Umbilical cord (tissue), 2 donors: Measurements from ENCODE around the gene DGKZ. TPM values are rescaled to one million over a fixed set of nuclear protein-coding genes. Genes with fewer than 3 reads are reported as not detected.
A peak's percentile ranks its signal among the peaks of the same experiment; 100 is the strongest.

ENCODE experiments used
- DNase-seq: peaks from one replicate; pipeline ENCODE4 v3.0.0-alpha.2; 2015; ENCODE audit warnings: low spot score
- total RNA-seq: library from RNA; depleted of rRNA; stranded (reverse); fragments of >200 nt; gene quantifications from one replicate; pipeline ENCODE4 v1.2.3, GENCODE V29; 2014; ENCODE audit warnings: low replicate concordance; ENCODE audit not compliant: insufficient read depth

DGKZ gene
- total RNA-seq, 1 donor from 2014 or later = 20.7 TPM

GRCh38 chr11:46327829-46328228 lies 19.4 kb upstream of the DGKZ start:
- DNase-seq = no peak

- no peak for DNase-seq
Measured at GRCh38 chr11:46330154-46330553, 17.1 kb upstream of the DGKZ start.

GRCh38 chr11:46330563-46331281 lies 16.5 kb upstream of the DGKZ start:
- DNase-seq = no peak

- no peak for DNase-seq
Measured at GRCh38 chr11:46331282-46331984, 15.8 kb upstream of the DGKZ start.

- DNase-seq = no peak
Measured at GRCh38 chr11:46332093-46332567, 15.1 kb upstream of the DGKZ start.

- DNase-seq = no peak
Measured at GRCh38 chr11:46332568-46333393, 14.5 kb upstream of the DGKZ start.

GRCh38 chr11:46333394-46333947 lies 13.8 kb upstream of the DGKZ start:
- no peak for DNase-seq

- DNase-seq = no peak
Measured at GRCh38 chr11:46334211-46334610, 13.1 kb upstream of the DGKZ start.

GRCh38 chr11:46335271-46335670 lies 12.0 kb upstream of the DGKZ start:
- DNase-seq = no peak

GRCh38 chr11:46335890-46336562 lies 11.2 kb upstream of the DGKZ start:
- DNase-seq = no peak

GRCh38 chr11:46336563-46337180 lies 10.6 kb upstream of the DGKZ start:
- no peak for DNase-seq

GRCh38 chr11:46337626-46338345 lies 9.5 kb upstream of the DGKZ start:
- DNase-seq = no peak

GRCh38 chr11:46338636-46338987 lies 8.7 kb upstream of the DGKZ start:
- peak; percentile 76 for DNase-seq

- peak; percentile 72 for DNase-seq
Measured at GRCh38 chr11:46338988-46339666, 8.1 kb upstream of the DGKZ start.

GRCh38 chr11:46339816-46340215 lies 7.4 kb upstream of the DGKZ start:
- DNase-seq = peak; percentile 95

- DNase-seq = no peak
Measured at GRCh38 chr11:46341454-46341853, 5.8 kb upstream of the DGKZ start.

- DNase-seq = peak; percentile 93
Measured at GRCh38 chr11:46342239-46342638, 5.0 kb upstream of the DGKZ start.

- DNase-seq = no peak
Measured at GRCh38 chr11:46343520-46343919, 3.7 kb upstream of the DGKZ start.

- DNase-seq = peak; percentile 63
Measured at GRCh38 chr11:46345131-46345597, 2.1 kb upstream of the DGKZ start.
